Raji (cell line): ENCODE measurements around the gene CD48.

Experiments used
- POLR2A ChIP-seq: IDR thresholded peaks from 2 replicates; pipeline ENCODE4 v1.6.1; 2011; ENCODE audit warnings: low read depth, low read length, control low read depth; ENCODE audit not compliant: insufficient read depth

Gene CD48

GRCh38 chr1:160745551-160745950 lies 33.9 kb upstream of the CD48 start:
- TF ChIP-seq POLR2A: no peak

- TF ChIP-seq POLR2A: no peak
Observed at GRCh38 chr1:160744852-160745520, 33.4 kb upstream of the CD48 start.

- TF ChIP-seq POLR2A: no peak
Observed at GRCh38 chr1:160744199-160744851, 32.7 kb upstream of the CD48 start.

GRCh38 chr1:160743266-160743665 lies 31.6 kb upstream of the CD48 start:
- TF ChIP-seq POLR2A: no peak

GRCh38 chr1:160742428-160743127 lies 31.0 kb upstream of the CD48 start:
- TF ChIP-seq POLR2A: no peak

- TF ChIP-seq POLR2A: no peak
Observed at GRCh38 chr1:160741612-160742348, 30.2 kb upstream of the CD48 start.

- TF ChIP-seq POLR2A: no peak
Observed at GRCh38 chr1:160741092-160741501, 29.5 kb upstream of the CD48 start.

GRCh38 chr1:160740133-160740688 lies 28.6 kb upstream of the CD48 start:
- no peak for TF ChIP-seq POLR2A

- TF ChIP-seq POLR2A: peak; percentile 42; the same call in 1 of the 2 replicates
Observed at GRCh38 chr1:160739098-160739511, 27.5 kb upstream of the CD48 start, which contains the start of gene SLAMF7. Gene SLAMF7 (plus strand): TSS chr1:160739247. CDS start chr1:160739302, 55 bp downstream.

- TF ChIP-seq POLR2A: no peak
Observed at GRCh38 chr1:160738271-160738670, 26.6 kb upstream of the CD48 start.

GRCh38 chr1:160734301-160734700 lies 22.7 kb upstream of the CD48 start:
- TF ChIP-seq POLR2A: no peak

- TF ChIP-seq POLR2A: no peak
Observed at GRCh38 chr1:160733898-160734297, 22.3 kb upstream of the CD48 start.

GRCh38 chr1:160731990-160732389 lies 20.4 kb upstream of the CD48 start:
- no peak for TF ChIP-seq POLR2A

GRCh38 chr1:160727316-160727640 lies 15.7 kb upstream of the CD48 start:
- no peak for TF ChIP-seq POLR2A

- TF ChIP-seq POLR2A: no peak
Observed at GRCh38 chr1:160726498-160727315, 15.1 kb upstream of the CD48 start.

- 0 out of 2 replicates have a peak, but pooled peaks have one; percentile 21 for TF ChIP-seq POLR2A
Observed at GRCh38 chr1:160726114-160726497, 14.5 kb upstream of the CD48 start.
